Measurements from ENCODE around the gene UBE2G1. TPM values are rescaled to one million over a fixed set of nuclear protein-coding genes. Genes with fewer than 3 reads are reported as not detected.

The UBE2G1 gene
- polyA plus RNA-seq, 1 donor from 2014 or later: 65.8 TPM

GRCh38 chr17:4247971-4248388 is 118.5 kb downstream of the UBE2G1 start:
- Histone ChIP-seq H3K27me3 (ENCODE audit: insufficient read depth, low read depth, low read length) (no peaks in the 10 kb centered on the region), H3K4me3 (ENCODE audit: low read length) (peak overlapping the region; percentile 32), H3F3A (ENCODE audit: insufficient read depth, low read length, poor library complexity, severe bottlenecking) (no peaks in the 10 kb centered on the region), H3K4me2 (ENCODE audit: low read length) (no peak overlapping the region), H2AFZ (ENCODE audit: low read depth, low read length) (no peak overlapping the region), H3K27ac (ENCODE audit: low read length) (no peak overlapping the region), H4K20me1 (ENCODE audit: insufficient read depth) (peaks cover 16% of the 10 kb centered on the region), H3K79me2 (replicated peaks; ENCODE audit: insufficient read depth, low read length) (peaks cover 66% of the 10 kb centered on the region), H3K9me3 (ENCODE audit: low read length) (no peaks in the 10 kb centered on the region), H3K36me3 (ENCODE audit: insufficient read depth, low read length) (no peaks in the 10 kb centered on the region), H3K9ac (ENCODE audit: low read length) (no peak overlapping the region), H3K9me2 (ENCODE audit: insufficient read depth, low read length) (no peaks in the 10 kb centered on the region)
- TF ChIP-seq TAF1 (IDR thresholded peaks at IDR 0.05; ENCODE audit: low read depth): no peak

- H3K79me2 ChIP-seq (replicated peaks; ENCODE audit: insufficient read depth, low read length): peaks cover 62% of the 10 kb centered on the region
- no peak overlapping the region for H3K9ac ChIP-seq (ENCODE audit: low read length)
- no peaks in the 10 kb centered on the region for H3K27me3 ChIP-seq (ENCODE audit: insufficient read depth, low read depth, low read length)
- no peaks in the 10 kb centered on the region for H3K36me3 ChIP-seq (ENCODE audit: insufficient read depth, low read length)
- peak overlapping the region; percentile 44 for H3K27ac ChIP-seq (ENCODE audit: low read length)
- H3K9me2 ChIP-seq (ENCODE audit: insufficient read depth, low read length): no peaks in the 10 kb centered on the region
- H3K4me2 ChIP-seq (ENCODE audit: low read length): no peak overlapping the region
- no peak overlapping the region for H2AFZ ChIP-seq (ENCODE audit: low read depth, low read length)
- no peak for TF ChIP-seq TAF1 (IDR thresholded peaks at IDR 0.05; ENCODE audit: low read depth)
- TF ChIP-seq POLR2AphosphoS5 (IDR thresholded peaks at IDR 0.05): peak; percentile 100
- no peak for TF ChIP-seq RAD21 (conservative IDR thresholded peaks at IDR 0.05)
- peak; percentile 16 for TF ChIP-seq SMC3 (conservative IDR thresholded peaks at IDR 0.05; ENCODE audit: poor library complexity)
- TF ChIP-seq CTCF (IDR thresholded peaks at IDR 0.05; ENCODE audit: poor library complexity, severe bottlenecking): no peak
- peak; percentile 88 for TF ChIP-seq EP300 (conservative IDR thresholded peaks at IDR 0.05; ENCODE audit: poor library complexity, severe bottlenecking)
- TF ChIP-seq MXI1 (conservative IDR thresholded peaks at IDR 0.05; ENCODE audit: poor library complexity, severe bottlenecking): peak; percentile 54
- TF ChIP-seq EZH2 (IDR thresholded peaks at IDR 0.05; ENCODE audit: borderline replicate concordance, insufficient read depth, low read length, poor library complexity, severe bottlenecking): no peak
- peak; percentile 74 for TF ChIP-seq REST (IDR thresholded peaks at IDR 0.05; ENCODE audit: borderline replicate concordance)
- peaks cover 16% of the 10 kb centered on the region for H4K20me1 ChIP-seq (ENCODE audit: insufficient read depth)
- peak overlapping the region; percentile 32 for H3K4me3 ChIP-seq (ENCODE audit: low read length)
- H3F3A ChIP-seq (ENCODE audit: insufficient read depth, low read length, poor library complexity, severe bottlenecking): no peaks in the 10 kb centered on the region
- H3K9me3 ChIP-seq (ENCODE audit: low read length): no peaks in the 10 kb centered on the region
Observed at GRCh38 chr17:4247361-4247970, 119.0 kb downstream of the UBE2G1 start.

Data from neural cell (in vitro differentiated cells).